KG1 (cell line): ENCODE data around the gene TINAGL1.

Experiments used
- DNase-seq: peaks from one replicate; lab custom pipeline; 2025; lab: John Stamatoyannopoulos, UW

The TINAGL1 gene

GRCh38 chr1:31627930-31628559 lies 51.7 kb downstream of the TINAGL1 start:
- no peak for DNase-seq

- DNase-seq = no peak
These were observed 52.7 kb downstream of the TINAGL1 start for GRCh38 chr1:31628931-31629556.

- DNase-seq = no peak
These were observed 56.3 kb downstream of the TINAGL1 start for GRCh38 chr1:31632649-31633048.

- DNase-seq = peak; percentile 33
These were observed 56.8 kb downstream of the TINAGL1 start for GRCh38 chr1:31633117-31633516.
